ENCODE data around the gene JMJD4.

Gene JMJD4

GRCh38 chr1:227749225-227749624, 14.1 kb upstream of the JMJD4 start:
- no peak for DNase-seq

GRCh38 chr1:227748496-227749182, 13.5 kb upstream of the JMJD4 start:
- no peak for DNase-seq

- no peak for DNase-seq
Observed at GRCh38 chr1:227747948-227748495, 12.9 kb upstream of the JMJD4 start.

DNA sequence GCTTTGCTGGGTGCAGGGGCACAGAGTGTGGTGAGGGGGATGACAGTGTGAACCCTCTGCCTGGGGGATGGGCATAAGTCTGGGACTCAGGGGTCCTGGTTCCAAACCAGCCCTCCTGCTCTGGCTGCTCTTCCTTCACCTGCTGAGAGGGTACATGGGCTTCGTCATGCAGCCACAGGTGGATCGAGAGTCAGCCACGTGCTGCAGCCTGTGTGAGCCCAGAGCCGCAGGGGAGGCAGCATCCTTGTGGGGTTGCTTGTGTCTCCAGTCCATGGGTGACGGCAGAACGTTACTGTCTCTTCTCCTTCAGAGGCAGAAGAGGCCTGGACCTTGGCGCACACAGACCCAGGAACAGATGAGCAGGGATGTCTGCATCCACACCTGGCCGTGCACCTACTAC, 12.3 kb upstream of the JMJD4 start:
- no peak for DNase-seq

DNA sequence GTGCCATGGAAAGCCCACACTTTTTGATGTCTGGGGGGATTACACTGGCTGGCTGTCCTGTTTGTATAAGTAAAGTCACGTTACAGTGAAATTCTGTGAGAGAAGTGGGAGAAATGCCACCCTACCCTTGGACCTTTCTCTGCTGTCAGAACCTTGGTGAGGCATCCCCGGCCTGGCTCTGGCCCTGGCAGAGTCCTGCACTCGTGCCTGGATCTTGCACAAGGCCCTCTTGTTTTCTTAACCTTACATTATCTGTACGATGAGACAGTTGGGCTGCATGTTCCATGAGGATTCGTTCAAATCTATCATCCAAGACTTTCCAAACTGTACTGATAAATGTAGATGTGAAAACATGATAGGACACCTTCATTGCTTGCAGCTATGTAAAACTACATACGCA, 11.6 kb upstream of the JMJD4 start:
- no peak for DNase-seq

DNA sequence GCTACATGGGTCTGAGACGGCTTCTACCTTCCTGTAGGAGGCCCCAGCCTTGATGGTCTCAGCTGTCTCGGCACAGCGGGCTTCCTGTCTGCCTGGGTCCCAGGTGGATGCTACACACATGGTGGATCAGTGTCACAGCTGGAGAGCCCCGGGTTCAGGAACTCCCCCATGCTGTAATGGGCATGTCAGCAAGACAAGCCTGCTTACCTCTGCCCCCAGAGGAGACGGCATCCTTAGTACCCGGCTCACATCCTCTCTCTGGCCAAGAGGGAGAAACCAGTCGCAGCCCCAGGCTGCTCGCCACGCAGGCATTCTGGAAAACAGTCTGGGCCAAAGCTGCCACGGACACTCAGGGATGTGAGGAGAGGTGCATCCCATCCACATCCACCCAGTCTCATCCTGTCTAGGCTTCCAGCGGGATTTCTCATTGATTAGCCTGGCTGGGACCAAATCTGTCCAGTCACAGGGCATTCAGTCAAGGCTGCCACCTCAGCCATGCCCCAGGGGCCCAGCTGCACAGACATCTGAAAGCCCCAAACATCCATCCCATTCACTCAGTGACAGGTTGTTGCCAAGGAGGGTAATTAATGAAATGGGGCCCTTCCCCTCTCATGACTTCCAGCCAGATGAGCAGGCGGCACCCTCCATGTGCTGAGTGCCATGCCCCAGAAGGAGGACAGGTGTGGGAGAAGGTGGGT, 10.6 kb upstream of the JMJD4 start:
- no peak for DNase-seq

DNA sequence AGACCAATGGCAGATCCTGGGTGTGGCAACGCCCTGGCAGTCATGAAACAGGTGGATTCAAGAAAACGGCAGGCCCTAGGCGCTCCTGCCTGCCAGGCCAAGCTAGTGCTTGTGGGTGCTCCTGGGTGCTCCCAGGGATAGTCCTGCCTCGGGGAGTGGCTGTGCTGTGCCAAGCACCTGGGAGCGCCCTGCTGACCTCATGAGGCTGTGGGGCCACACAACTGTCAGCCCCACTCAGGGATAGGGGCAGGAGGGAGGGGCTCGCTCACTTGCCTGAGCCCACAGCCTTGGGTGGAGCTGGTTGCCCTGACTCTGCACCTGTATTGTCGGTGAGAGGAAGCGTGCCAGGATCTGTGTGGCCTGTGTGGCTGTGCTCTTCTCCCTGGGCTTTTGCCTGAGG, 9.6 kb upstream of the JMJD4 start:
- no peak for DNase-seq

- DNase-seq, result no peak
Observed at GRCh38 chr1:227742738-227743715, 7.9 kb upstream of the JMJD4 start.

- no peak for DNase-seq
Observed at GRCh38 chr1:227741166-227741870, 6.2 kb upstream of the JMJD4 start.

DNA sequence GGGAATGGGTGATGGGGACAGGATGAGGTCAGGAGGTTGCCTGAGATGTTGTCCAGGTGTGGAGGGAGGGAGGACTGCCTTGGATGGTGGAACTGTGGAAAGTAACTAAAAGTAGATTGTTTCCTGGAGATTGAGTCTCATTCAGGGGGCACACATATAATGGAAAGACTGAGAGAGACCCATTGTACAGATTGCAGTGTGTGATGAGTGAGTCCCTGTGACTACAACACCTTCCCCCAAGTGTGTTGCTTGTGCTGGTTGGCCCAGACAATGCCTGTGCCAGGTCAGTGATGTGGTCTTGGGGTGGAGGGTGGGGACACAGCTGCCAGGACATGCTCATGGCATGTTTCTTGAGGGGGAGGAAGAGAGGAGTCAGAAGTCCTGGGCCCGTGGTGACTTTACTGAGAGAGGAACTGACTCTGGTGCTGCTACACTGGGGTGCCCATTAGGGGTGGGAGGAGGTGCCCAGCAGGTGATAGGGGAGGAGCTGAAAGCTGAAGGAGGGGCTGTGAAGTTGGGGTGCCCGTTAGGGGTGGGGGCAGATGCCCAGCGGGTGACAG, 5.4 kb upstream of the JMJD4 start:
- no peak for DNase-seq

DNA sequence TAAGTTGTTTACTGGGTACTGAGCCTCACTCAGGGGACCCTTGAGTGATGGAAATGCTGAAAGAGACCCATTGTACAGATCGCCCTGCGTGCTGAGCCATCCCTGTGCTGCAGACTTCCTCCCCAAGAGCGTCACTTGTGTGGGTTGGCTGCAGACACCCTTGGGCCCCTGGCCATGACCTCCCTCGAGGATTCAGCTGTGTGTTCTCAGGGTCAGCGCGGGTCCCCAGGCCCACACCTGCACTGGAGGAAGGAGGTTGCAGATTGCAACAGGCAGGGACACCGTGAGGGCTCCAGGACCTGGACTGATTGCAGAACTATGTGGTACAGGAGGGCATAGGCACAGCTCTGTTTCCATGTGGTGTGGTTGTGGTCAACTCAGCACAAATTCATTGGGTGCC, 4.5 kb upstream of the JMJD4 start:
- no peak for DNase-seq

DNA sequence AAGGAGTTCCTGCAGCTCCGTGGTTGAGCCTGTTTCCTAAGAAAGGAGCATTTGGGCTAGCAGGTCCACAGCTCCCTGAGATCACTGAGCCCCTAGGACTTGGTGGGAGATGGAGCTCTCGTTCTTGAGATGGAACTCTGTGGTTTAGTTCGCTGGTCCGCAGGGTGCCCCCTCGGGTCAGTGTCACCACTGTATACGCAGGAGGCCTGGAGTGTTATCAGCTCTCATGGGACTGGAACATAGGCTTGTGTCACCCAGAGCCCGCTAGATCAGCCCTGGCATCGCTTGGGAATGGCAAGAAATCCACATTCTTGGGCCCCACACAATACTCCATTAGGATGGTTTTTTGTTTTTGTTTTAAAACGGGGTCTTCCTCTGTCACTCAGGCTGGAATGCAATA, 3.7 kb upstream of the JMJD4 start:
- no peak for DNase-seq

DNA sequence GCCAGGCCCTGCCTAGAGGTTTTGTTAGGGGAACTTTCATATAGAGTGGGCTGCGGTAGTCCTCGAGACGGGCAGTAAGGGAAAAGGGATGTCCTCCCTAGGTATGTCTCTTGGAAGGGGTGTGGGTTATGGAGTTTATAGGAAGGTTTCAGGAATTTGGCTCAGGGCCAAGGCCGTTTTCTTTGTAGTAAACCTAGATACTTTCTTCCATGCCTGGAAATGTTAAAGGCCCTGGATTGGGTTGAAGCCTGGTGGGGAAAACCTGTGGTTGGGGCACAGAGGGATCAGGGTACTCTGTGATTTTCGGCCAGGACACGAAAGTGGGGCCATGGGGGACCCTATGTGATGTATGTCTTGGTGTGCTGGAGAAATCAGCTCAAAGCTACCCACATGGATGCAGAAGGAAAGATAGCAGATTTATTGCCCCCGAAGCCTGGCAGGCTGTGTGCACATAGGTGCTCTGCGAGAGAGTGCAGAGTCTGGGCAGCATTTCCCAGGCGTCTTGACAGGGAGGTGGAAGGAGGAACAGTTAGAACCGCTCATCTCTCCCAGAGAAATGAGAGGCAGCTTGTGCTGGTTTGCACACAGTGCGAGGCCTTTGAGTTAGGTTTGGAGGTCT, 1.8 kb upstream of the JMJD4 start:
- no peak for DNase-seq

- no peak for DNase-seq
Observed at GRCh38 chr1:227735539-227736285, 610 bp upstream of the JMJD4 start.

GRCh38 chr1:227734546-227734855, 601 bp downstream of the JMJD4 start:
- no peak for DNase-seq

DNA sequence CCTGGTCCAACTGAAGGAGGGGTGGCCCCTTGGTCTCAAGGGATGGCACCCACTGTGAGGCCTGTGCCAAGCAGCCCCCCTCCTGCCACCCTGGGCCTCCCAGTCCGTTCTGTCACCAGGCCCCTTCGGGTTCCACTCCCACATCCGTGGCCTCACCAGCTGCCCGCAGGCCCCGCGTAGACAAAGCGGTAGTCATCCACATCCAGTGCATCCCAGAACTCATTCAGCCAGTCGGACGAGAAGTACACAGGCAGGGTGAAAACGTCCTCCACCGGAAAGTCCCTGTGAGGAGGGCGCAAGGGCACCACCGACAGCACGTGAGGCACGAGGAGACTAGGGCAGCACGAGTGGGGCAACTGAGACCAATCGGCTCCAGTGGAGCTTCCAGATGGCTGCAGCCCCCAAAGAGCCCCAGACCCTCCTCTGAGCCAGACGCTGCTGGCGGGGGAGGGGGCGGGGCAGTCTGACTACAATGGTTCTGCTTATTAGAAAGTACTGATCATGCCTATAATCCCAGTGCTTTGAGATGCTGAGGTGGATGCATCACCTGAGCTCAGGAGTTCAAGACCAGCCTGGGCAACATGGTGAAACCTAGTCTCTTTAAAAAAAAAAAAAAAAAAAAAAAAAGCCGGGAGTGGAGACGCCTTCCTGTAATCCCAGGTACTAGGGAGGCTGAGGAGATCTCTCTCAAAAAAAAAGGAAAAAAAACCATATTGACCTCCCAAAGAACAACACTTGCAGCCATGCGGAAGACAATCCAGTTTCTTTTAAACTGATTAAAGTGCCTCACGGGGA, 1.2 kb downstream of the JMJD4 start:
- DNase-seq, result no peak

DNA sequence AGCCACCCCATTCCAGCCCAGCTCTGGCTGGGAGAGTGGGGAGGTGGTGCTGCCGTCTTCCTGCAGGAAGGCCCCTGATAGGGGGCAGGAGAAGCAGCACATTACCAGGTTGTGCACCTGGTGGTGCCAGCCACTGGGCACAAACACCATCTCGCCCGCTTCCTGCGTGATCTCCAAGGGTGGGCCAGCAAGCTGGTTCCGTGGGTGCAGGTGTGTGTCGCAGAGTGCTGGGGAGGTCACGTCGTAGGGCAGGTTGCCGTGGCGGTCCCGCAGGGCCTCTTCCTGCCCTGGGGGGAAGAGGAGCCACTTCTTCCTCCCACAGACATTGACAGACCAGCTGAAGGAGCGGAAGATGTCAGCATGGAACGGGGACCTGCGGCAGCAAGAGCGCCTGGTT, 1.8 kb downstream of the JMJD4 start:
- no peak for DNase-seq

GRCh38 chr1:227732586-227733308, 2.4 kb downstream of the JMJD4 start:
- DNase-seq, result no peak

GRCh38 chr1:227731696-227732585, 3.2 kb downstream of the JMJD4 start:
- no peak for DNase-seq

Data from NCI-H187 (cell line).